ENCODE data around the gene CDX4.
"Not testable (repeated sequence)": the region's sequence is repeated elsewhere in the genome, so short reads cannot be mapped to it uniquely, and the experiment has no call there.

The CDX4 gene

DNA sequence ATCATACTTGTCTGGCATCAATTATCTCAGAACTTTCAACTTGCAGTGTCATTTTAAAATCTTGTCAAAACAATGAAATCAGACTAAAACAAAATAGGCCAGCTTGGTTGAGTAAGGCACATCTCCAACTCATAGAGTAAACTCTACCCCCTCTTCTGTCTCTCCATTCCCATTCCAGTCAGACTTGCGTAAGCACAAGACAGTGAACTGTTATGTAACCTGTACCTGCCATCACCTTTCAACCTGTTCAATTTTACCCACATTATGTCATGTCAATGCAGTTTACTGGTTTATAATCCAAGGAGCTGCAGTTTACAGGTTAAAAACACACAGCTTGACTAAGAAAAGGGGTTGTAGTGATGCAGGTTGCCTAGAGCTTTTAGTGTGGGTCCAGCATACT lies 8.3 kb downstream of the CDX4 start:
- TF ChIP-seq, protein P1, sequence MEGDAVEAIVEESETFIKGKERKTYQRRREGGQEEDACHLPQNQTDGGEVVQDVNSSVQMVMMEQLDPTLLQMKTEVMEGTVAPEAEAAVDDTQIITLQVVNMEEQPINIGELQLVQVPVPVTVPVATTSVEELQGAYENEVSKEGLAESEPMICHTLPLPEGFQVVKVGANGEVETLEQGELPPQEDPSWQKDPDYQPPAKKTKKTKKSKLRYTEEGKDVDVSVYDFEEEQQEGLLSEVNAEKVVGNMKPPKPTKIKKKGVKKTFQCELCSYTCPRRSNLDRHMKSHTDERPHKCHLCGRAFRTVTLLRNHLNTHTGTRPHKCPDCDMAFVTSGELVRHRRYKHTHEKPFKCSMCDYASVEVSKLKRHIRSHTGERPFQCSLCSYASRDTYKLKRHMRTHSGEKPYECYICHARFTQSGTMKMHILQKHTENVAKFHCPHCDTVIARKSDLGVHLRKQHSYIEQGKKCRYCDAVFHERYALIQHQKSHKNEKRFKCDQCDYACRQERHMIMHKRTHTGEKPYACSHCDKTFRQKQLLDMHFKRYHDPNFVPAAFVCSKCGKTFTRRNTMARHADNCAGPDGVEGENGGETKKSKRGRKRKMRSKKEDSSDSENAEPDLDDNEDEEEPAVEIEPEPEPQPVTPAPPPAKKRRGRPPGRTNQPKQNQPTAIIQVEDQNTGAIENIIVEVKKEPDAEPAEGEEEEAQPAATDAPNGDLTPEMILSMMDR (IDR thresholded peaks at IDR 0.05; ENCODE audit: low read depth, low read length): no peak
- no peak for DNase-seq (ENCODE audit: extremely low read depth, low read depth)

- no peak for DNase-seq (ENCODE audit: extremely low read depth, low read depth)
- TF ChIP-seq, protein P1 (IDR thresholded peaks at IDR 0.05; ENCODE audit: low read depth, low read length): no peak
Observed at GRCh38 chrX:73457306-73457705, 10.5 kb downstream of the CDX4 start.

DNA sequence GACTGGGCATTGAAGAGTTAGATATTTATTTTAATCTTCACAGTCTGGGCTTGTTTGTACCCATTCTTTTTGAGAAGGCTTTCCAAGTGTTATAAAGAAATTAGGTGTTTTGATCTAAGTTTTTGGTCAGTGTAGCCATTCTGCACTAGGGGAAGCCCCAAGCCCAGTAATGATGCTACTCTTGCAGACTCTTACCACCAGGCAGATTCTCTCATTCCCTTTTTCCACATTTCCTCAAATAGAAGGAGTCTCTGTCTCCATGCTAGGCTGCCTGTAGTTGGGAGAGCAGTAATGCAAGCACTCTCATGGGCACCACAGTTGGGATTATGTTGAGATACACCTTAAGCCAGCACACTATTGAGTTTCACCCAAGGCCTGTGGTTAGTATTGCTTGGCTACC lies 21.5 kb downstream of the CDX4 start:
- no peak for DNase-seq (ENCODE audit: extremely low read depth, low read depth)
- TF ChIP-seq, protein P1 (IDR thresholded peaks at IDR 0.05; ENCODE audit: low read depth, low read length): no peak

DNA sequence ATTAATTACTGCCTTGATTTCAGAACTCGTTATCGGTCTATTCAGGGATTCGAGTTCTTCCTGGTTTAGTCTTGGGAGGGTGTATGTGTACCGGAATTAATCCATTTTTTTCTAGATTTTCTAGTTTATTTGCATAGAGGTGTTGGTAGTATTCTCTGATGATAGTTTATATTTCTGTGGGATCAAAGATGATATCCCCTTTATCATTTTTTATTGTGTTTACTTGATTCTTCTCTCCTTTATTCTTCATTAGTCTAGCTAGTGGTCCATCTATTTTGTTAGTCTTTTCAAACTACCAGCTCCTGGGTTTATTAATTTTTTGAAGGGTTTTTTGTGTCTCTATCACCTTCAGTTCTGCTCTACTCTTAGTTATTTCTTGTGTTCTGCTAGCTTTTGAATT lies 32.1 kb downstream of the CDX4 start:
- DNase-seq (ENCODE audit: extremely low read depth, low read depth): no peak

GRCh38 chrX:73481521-73481920 lies 34.7 kb downstream of the CDX4 start:
- no peak for DNase-seq (ENCODE audit: extremely low read depth, low read depth)
- TF ChIP-seq, protein P1 (IDR thresholded peaks at IDR 0.05; ENCODE audit: low read depth, low read length): no peak

More for the DNA sequence above, 32.1 kb downstream of the CDX4 start:
- TF ChIP-seq, protein P1 (IDR thresholded peaks at IDR 0.05; ENCODE audit: low read depth, low read length): no peak

- TF ChIP-seq, protein P1 (IDR thresholded peaks at IDR 0.05; ENCODE audit: low read depth, low read length): no peak
- no peak for DNase-seq (ENCODE audit: extremely low read depth, low read depth)
Observed at GRCh38 chrX:73490661-73491060, 43.8 kb downstream of the CDX4 start.

GRCh38 chrX:73492178-73492577 lies 45.3 kb downstream of the CDX4 start:
- DNase-seq (ENCODE audit: extremely low read depth, low read depth): not testable (repeated sequence)
